ENCODE data around the gene TATDN2. TPM values are rescaled to one million over a fixed set of nuclear protein-coding genes. Genes with fewer than 3 reads are reported as not detected.

TATDN2 gene
- total RNA-seq, 1 experiment from 2014 or later = 30.4 TPM

- Histone ChIP-seq H3K27me3 (ENCODE audit: control insufficient read depth, insufficient read depth, low read length) (no peaks in the 10 kb centered on the region), H3K36me3 (ENCODE audit: control insufficient read depth, insufficient read depth, low read length) (peaks cover 9% of the 10 kb centered on the region; the same call in 1 of the 2 replicates), H3K4me3 (ENCODE audit: low read depth in 2 of 2, low read length in 2 of 2) (no peak overlapping the region), H3K4me1 (ENCODE audit: control insufficient read depth, insufficient read depth, low read length) (no peaks in the 10 kb centered on the region), H3K9me3 (ENCODE audit: control insufficient read depth, insufficient read depth, low read depth, low read length) (no peaks in the 10 kb centered on the region), H3K27ac (ENCODE audit: low read length) (no peak overlapping the region)
- ChIA-PET CTCF (interaction anchor here (1.6 kb wide), 1 partner anchor 17 kb away, joined by 3 read pairs; no protein-coding TSS in a partner anchor), POLR2A (no interaction called here)
- in situ Hi-C loops (cut with HindIII; ENCODE audit: low pct_unique_long_range_greater_than_20kb, low sequenced_read_pairs) (no loop called here), intact Hi-C loops (cut with micrococcal nuclease; ENCODE audit: unreplicated experiment) (no loop called here)
- no TSS peak for BruUV-seq (replicated peaks)
- DNase-seq (ENCODE audit: low read depth, low spot score) (peak; percentile 13), ATAC-seq (peak; percentile 75)
- no peak for TF ChIP-seq POLR2AphosphoS5 (IDR thresholded peaks at IDR 0.05; ENCODE audit: low read depth, low read length)
- TF ChIP-seq SIN3A (IDR thresholded peaks at IDR 0.05; ENCODE audit: borderline replicate concordance, insufficient read depth, low read depth, low read length) = no peak
- TF ChIP-seq CTCF (IDR thresholded peaks at IDR 0.05) = peak; percentile 71
Observed at GRCh38 chr3:10286596-10287295, 38.5 kb downstream of the TATDN2 start.

DNA sequence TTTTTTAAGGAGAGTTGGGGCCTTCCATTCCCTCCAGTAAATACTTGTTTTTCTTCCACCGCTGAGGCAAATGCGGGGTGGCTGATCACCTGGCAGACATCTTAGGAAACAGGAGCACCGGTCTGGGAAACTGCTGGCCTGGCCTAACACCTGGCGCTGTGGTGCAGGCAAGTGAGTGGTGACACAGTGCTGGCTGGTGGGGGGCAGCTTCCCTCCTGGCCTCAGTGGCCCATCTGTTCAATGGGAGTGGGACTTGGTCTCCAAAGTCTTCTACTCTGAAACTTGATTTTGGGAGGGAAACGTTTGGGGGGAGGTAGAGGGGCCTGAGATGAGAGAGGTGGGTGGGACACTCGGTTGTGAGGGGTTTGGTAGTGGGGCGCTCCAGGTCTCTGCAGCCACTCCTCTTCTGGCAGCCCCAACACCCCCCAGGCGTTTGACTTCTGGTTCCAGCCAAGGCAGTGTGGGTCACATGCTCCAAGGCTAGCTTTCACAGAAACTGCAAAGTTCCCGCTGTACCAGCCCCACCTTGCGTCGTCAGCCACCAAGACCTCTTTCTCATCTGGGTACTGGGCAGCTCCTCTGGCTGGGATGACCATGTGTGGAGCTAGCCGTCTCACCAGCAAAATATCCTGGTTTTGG lies 39.8 kb downstream of the TATDN2 start:
- TF ChIP-seq POLR2AphosphoS5 (IDR thresholded peaks at IDR 0.05; ENCODE audit: low read depth, low read length) = no peak
- no peak for TF ChIP-seq CTCF (IDR thresholded peaks at IDR 0.05)
- TF ChIP-seq TCF7L2 (IDR thresholded peaks at IDR 0.05; ENCODE audit: low read depth, low read length) = no peak
- TF ChIP-seq SIN3A (IDR thresholded peaks at IDR 0.05; ENCODE audit: borderline replicate concordance, insufficient read depth, low read depth, low read length) = no peak
- TF ChIP-seq, protein P1, sequence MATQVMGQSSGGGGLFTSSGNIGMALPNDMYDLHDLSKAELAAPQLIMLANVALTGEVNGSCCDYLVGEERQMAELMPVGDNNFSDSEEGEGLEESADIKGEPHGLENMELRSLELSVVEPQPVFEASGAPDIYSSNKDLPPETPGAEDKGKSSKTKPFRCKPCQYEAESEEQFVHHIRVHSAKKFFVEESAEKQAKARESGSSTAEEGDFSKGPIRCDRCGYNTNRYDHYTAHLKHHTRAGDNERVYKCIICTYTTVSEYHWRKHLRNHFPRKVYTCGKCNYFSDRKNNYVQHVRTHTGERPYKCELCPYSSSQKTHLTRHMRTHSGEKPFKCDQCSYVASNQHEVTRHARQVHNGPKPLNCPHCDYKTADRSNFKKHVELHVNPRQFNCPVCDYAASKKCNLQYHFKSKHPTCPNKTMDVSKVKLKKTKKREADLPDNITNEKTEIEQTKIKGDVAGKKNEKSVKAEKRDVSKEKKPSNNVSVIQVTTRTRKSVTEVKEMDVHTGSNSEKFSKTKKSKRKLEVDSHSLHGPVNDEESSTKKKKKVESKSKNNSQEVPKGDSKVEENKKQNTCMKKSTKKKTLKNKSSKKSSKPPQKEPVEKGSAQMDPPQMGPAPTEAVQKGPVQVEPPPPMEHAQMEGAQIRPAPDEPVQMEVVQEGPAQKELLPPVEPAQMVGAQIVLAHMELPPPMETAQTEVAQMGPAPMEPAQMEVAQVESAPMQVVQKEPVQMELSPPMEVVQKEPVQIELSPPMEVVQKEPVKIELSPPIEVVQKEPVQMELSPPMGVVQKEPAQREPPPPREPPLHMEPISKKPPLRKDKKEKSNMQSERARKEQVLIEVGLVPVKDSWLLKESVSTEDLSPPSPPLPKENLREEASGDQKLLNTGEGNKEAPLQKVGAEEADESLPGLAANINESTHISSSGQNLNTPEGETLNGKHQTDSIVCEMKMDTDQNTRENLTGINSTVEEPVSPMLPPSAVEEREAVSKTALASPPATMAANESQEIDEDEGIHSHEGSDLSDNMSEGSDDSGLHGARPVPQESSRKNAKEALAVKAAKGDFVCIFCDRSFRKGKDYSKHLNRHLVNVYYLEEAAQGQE (IDR thresholded peaks at IDR 0.05; ENCODE audit: insufficient read depth in 1 of 2, low read depth in 2 of 2, low read length in 1 of 2) = no peak
- H3K36me3 ChIP-seq (ENCODE audit: control insufficient read depth, insufficient read depth, low read length) = peaks cover 5% of the 10 kb centered on the region; the same call in 1 of the 2 replicates
- in situ Hi-C loops (cut with HindIII; ENCODE audit: low pct_unique_long_range_greater_than_20kb, low sequenced_read_pairs) = no loop called here
- H3K4me3 ChIP-seq (ENCODE audit: low read depth in 2 of 2, low read length in 2 of 2) = no peak overlapping the region
- no peak overlapping the region for H3K27ac ChIP-seq (ENCODE audit: low read length)
- ATAC-seq (no peak), DNase-seq (ENCODE audit: low read depth, low spot score) (no peak)
- H3K27me3 ChIP-seq (ENCODE audit: control insufficient read depth, insufficient read depth, low read length) = no peaks in the 10 kb centered on the region
- H3K4me1 ChIP-seq (ENCODE audit: control insufficient read depth, insufficient read depth, low read length) = no peaks in the 10 kb centered on the region
- intact Hi-C loops (cut with micrococcal nuclease; ENCODE audit: unreplicated experiment) = no loop called here
- no TSS peak for BruUV-seq (replicated peaks)
- ChIA-PET CTCF (no interaction called here), POLR2A (no interaction called here)
- no peaks in the 10 kb centered on the region for H3K9me3 ChIP-seq (ENCODE audit: control insufficient read depth, insufficient read depth, low read depth, low read length)
